HUES64 (cell line): Measurements from ENCODE around the gene LMCD1.
A peak's percentile ranks its signal among the peaks of the same experiment; 100 is the strongest.

ENCODE experiments used
- H3K27ac ChIP-seq: 2 replicates; pipeline ENCODE4 v1.7.0; 2013; ENCODE audit warnings: low read depth, low read length, inconsistent platforms
- H3K27me3 ChIP-seq: 2 replicates; pipeline ENCODE4 v1.6.1; 2013; ENCODE audit warnings: mild to moderate bottlenecking, low read length; ENCODE audit not compliant: insufficient read depth
- H3K36me3 ChIP-seq: 2 replicates; pipeline ENCODE4 v1.6.1; 2013; ENCODE audit warnings: mild to moderate bottlenecking, low read length; ENCODE audit not compliant: insufficient read depth
- H3K4me1 ChIP-seq: 2 replicates; pipeline ENCODE4 v1.6.1; 2013; ENCODE audit warnings: mild to moderate bottlenecking, low read length, moderate library complexity; ENCODE audit not compliant: insufficient read depth
- H3K4me3 ChIP-seq: 2 replicates; pipeline ENCODE4 v1.5.1; 2013; ENCODE audit warnings: mild to moderate bottlenecking, low read length, moderate library complexity
- H3K9ac ChIP-seq: 2 replicates; pipeline ENCODE4 v1.6.1; 2013; ENCODE audit warnings: mild to moderate bottlenecking, low read depth, low read length
- H3K9me3 ChIP-seq: 2 replicates; pipeline ENCODE4 v1.6.1; 2013; ENCODE audit warnings: low read depth, low read length; ENCODE audit not compliant: insufficient read depth
- WGBS: fragments of 150-250, 120-280 bp; methylation state at CpG from one replicate; pipeline ENCODE4 v1.1.7; 2013; ENCODE audit warnings: missing lambda C conversion rate; 5-methylcytosine and 5-hydroxymethylcytosine counted together

LMCD1 gene

GRCh38 chr3:8523041-8523440, 21.4 kb downstream of the LMCD1 start:
- no peaks in the 10 kb centered on the region for H3K9me3 ChIP-seq
- peaks cover 18% of the 10 kb centered on the region for H3K4me1 ChIP-seq
- H3K9ac ChIP-seq = no peak overlapping the region
- no peak overlapping the region for H3K27ac ChIP-seq
- peaks cover 10% of the 10 kb centered on the region; the same call in 1 of the 2 replicates for H3K36me3 ChIP-seq
- H3K27me3 ChIP-seq = no peaks in the 10 kb centered on the region
- no peak overlapping the region for H3K4me3 ChIP-seq
- 83% methylated on average over 1 of the region's 1 CpG for WGBS

- 94% methylated on average over 3 of the region's 3 CpGs for WGBS
- H3K36me3 ChIP-seq = peaks cover 10% of the 10 kb centered on the region; the same call in 1 of the 2 replicates
- no peaks in the 10 kb centered on the region for H3K9me3 ChIP-seq
- H3K4me1 ChIP-seq = peaks cover 17% of the 10 kb centered on the region
- no peak overlapping the region for H3K27ac ChIP-seq
- H3K9ac ChIP-seq = no peak overlapping the region
- no peak overlapping the region for H3K4me3 ChIP-seq
- H3K27me3 ChIP-seq = no peaks in the 10 kb centered on the region
These were observed 22.6 kb downstream of the LMCD1 start for GRCh38 chr3:8524249-8524648.

GRCh38 chr3:8524656-8525399, 23.2 kb downstream of the LMCD1 start:
- peaks cover 12% of the 10 kb centered on the region for H3K4me1 ChIP-seq
- peaks cover 10% of the 10 kb centered on the region; the same call in 1 of the 2 replicates for H3K36me3 ChIP-seq
- H3K9me3 ChIP-seq = no peaks in the 10 kb centered on the region
- no peak overlapping the region for H3K4me3 ChIP-seq
- no peak overlapping the region for H3K27ac ChIP-seq
- no peak overlapping the region for H3K9ac ChIP-seq
- no peaks in the 10 kb centered on the region for H3K27me3 ChIP-seq
- WGBS = 97% methylated on average over 2 of the region's 5 CpGs

- peaks cover 10% of the 10 kb centered on the region; the same call in 1 of the 2 replicates for H3K36me3 ChIP-seq
- H3K4me3 ChIP-seq = no peak overlapping the region
- peaks cover 9% of the 10 kb centered on the region for H3K4me1 ChIP-seq
- 85% methylated on average over 3 of the region's 3 CpGs for WGBS
- H3K27me3 ChIP-seq = no peaks in the 10 kb centered on the region
- H3K9me3 ChIP-seq = no peaks in the 10 kb centered on the region
- no peak overlapping the region for H3K9ac ChIP-seq
- H3K27ac ChIP-seq = no peak overlapping the region
These were observed 24.3 kb downstream of the LMCD1 start for GRCh38 chr3:8525893-8526292.

GRCh38 chr3:8529181-8529637, 27.6 kb downstream of the LMCD1 start:
- H3K27ac ChIP-seq = no peak overlapping the region
- H3K4me1 ChIP-seq = peaks cover 8% of the 10 kb centered on the region
- 92% methylated on average over 9 of the region's 9 CpGs for WGBS
- peaks cover 3% of the 10 kb centered on the region; the same call in 1 of the 2 replicates for H3K36me3 ChIP-seq
- no peak overlapping the region for H3K9ac ChIP-seq
- no peak overlapping the region for H3K4me3 ChIP-seq
- H3K9me3 ChIP-seq = no peaks in the 10 kb centered on the region
- no peaks in the 10 kb centered on the region for H3K27me3 ChIP-seq

GRCh38 chr3:8529738-8530525, 28.3 kb downstream of the LMCD1 start:
- WGBS = 95% methylated on average over 12 of the region's 12 CpGs
- Histone ChIP-seq H3K27ac (no peak overlapping the region), H3K36me3 (peaks cover 9% of the 10 kb centered on the region), H3K4me3 (no peak overlapping the region), H3K9me3 (no peaks in the 10 kb centered on the region), H3K4me1 (peaks cover 10% of the 10 kb centered on the region), H3K9ac (no peak overlapping the region), H3K27me3 (no peaks in the 10 kb centered on the region)

GRCh38 chr3:8530581-8530980, 29.0 kb downstream of the LMCD1 start:
- peaks cover 9% of the 10 kb centered on the region for H3K36me3 ChIP-seq
- no peak overlapping the region for H3K4me3 ChIP-seq
- H3K27me3 ChIP-seq = no peaks in the 10 kb centered on the region
- no peak overlapping the region for H3K27ac ChIP-seq
- 100% methylated on average over 1 of the region's 1 CpG for WGBS
- no peak overlapping the region for H3K9ac ChIP-seq
- peaks cover 16% of the 10 kb centered on the region for H3K4me1 ChIP-seq
- H3K9me3 ChIP-seq = no peaks in the 10 kb centered on the region

GRCh38 chr3:8532251-8532871, 30.7 kb downstream of the LMCD1 start:
- H3K27ac ChIP-seq = no peak overlapping the region
- H3K9me3 ChIP-seq = no peaks in the 10 kb centered on the region
- no peak overlapping the region for H3K4me3 ChIP-seq
- WGBS = 90% methylated on average over 7 of the region's 7 CpGs
- peaks cover 29% of the 10 kb centered on the region for H3K4me1 ChIP-seq
- no peaks in the 10 kb centered on the region for H3K27me3 ChIP-seq
- peaks cover 17% of the 10 kb centered on the region for H3K36me3 ChIP-seq
- H3K9ac ChIP-seq = no peak overlapping the region

GRCh38 chr3:8536096-8537056, 34.8 kb downstream of the LMCD1 start:
- Histone ChIP-seq H3K9me3 (no peaks in the 10 kb centered on the region), H3K27ac (peak overlapping the region; percentile 19; the same call in 1 of the 2 replicates), H3K4me3 (no peak overlapping the region), H3K27me3 (no peaks in the 10 kb centered on the region), H3K36me3 (peaks cover 45% of the 10 kb centered on the region), H3K4me1 (peaks cover 21% of the 10 kb centered on the region), H3K9ac (no peak overlapping the region)
- WGBS = 49% methylated on average over 6 of the region's 8 CpGs

GRCh38 chr3:8537440-8537839, 35.8 kb downstream of the LMCD1 start:
- Histone ChIP-seq H3K27ac (no peak overlapping the region), H3K9ac (no peak overlapping the region), H3K36me3 (peaks cover 49% of the 10 kb centered on the region), H3K4me1 (peaks cover 21% of the 10 kb centered on the region), H3K27me3 (no peaks in the 10 kb centered on the region), H3K9me3 (no peaks in the 10 kb centered on the region), H3K4me3 (no peak overlapping the region)
- WGBS = 95% methylated on average over 1 of the region's 1 CpG
